ENCODE data around the gene FRMD4A. TPM values are rescaled to one million over a fixed set of nuclear protein-coding genes. Genes with fewer than 3 reads are reported as not detected.

The FRMD4A gene
- total RNA-seq, 1 donor from 2014 or later, result 20.2 TPM

DNA sequence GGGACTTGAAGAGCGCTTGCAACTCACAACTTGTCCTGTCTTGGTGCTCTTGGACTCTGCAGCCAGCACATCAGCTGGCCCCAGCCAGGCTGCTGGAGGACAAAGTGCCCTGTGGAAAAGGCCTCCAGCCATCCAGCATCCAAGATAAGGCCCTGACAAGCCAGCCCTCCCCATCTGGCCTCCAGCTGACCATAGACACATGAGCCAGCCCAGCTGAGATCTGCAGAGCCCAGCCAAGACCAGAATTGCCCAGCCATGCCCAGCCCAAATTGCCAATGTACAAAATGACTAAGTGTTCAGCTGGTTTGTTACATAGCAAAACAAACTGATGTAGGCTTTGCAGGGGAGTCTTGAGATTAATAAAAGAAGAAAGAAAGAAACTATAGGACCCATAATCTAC, 36.0 kb upstream of the FRMD4A start:
- Mint-ChIP-seq H3K9me3 (no peaks in the 10 kb centered on the region), H3K36me3 (no peaks in the 10 kb centered on the region), H3K4me1 (peaks cover 2% of the 10 kb centered on the region), H3K27me3 (ENCODE audit: insufficient read depth, low read depth) (peaks cover 4% of the 10 kb centered on the region), H3K27ac (no peak overlapping the region), H3K4me3 (no peak overlapping the region)
- Histone ChIP-seq H3F3A (ENCODE audit: low read depth) (no peaks in the 10 kb centered on the region), H4K20me1 (ENCODE audit: low read depth) (no peaks in the 10 kb centered on the region), H3K4me2 (no peak overlapping the region), H3K9me3 (ENCODE audit: low read depth) (no peaks in the 10 kb centered on the region), H3K4me1 (peaks cover 4% of the 10 kb centered on the region), H3K36me3 (no peaks in the 10 kb centered on the region), H3K9ac (no peak overlapping the region), H3K27me3 (no peaks in the 10 kb centered on the region), H3K79me2 (ENCODE audit: low read depth) (no peaks in the 10 kb centered on the region), H3K27ac (no peak overlapping the region), H3K4me3 (no peak overlapping the region), H2AFZ (replicated peaks) (no peak overlapping the region)
- TF ChIP-seq EZH2phosphoT487 (IDR thresholded peaks at IDR 0.05), result no peak
- TF ChIP-seq EZH2 (IDR thresholded peaks at IDR 0.05), result no peak
- DNase-seq (ENCODE audit: low spot score), result no peak

DNA sequence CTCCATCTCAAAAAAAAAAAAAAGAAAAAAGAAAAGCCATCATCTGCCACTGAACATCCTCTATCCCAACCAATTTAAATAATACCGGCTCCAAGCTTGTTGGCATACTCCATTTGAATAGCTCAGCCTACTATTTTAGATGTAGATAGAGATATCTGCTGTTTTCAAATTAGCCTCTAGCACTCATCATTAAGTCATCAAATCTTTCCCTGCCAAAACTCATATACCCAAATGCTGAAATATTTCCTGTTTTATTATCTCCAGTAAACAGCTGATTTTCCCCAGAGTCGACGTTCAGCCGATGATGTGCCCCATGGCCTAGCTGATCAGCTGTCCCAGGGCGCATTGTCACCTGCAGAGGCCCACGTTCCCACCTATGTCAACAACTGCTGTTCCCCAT, 34.5 kb upstream of the FRMD4A start:
- no peak overlapping the region for H3K4me3 Mint-ChIP-seq
- no peaks in the 10 kb centered on the region for H3K27me3 ChIP-seq
- H3K27ac ChIP-seq, result no peak overlapping the region
- no peak for DNase-seq (ENCODE audit: low spot score)
- peaks cover 4% of the 10 kb centered on the region for H3K4me1 ChIP-seq
- no peaks in the 10 kb centered on the region for H3K79me2 ChIP-seq (ENCODE audit: low read depth)
- no peak for TF ChIP-seq EZH2phosphoT487 (IDR thresholded peaks at IDR 0.05)
- TF ChIP-seq, protein P1, sequence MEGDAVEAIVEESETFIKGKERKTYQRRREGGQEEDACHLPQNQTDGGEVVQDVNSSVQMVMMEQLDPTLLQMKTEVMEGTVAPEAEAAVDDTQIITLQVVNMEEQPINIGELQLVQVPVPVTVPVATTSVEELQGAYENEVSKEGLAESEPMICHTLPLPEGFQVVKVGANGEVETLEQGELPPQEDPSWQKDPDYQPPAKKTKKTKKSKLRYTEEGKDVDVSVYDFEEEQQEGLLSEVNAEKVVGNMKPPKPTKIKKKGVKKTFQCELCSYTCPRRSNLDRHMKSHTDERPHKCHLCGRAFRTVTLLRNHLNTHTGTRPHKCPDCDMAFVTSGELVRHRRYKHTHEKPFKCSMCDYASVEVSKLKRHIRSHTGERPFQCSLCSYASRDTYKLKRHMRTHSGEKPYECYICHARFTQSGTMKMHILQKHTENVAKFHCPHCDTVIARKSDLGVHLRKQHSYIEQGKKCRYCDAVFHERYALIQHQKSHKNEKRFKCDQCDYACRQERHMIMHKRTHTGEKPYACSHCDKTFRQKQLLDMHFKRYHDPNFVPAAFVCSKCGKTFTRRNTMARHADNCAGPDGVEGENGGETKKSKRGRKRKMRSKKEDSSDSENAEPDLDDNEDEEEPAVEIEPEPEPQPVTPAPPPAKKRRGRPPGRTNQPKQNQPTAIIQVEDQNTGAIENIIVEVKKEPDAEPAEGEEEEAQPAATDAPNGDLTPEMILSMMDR (IDR thresholded peaks at IDR 0.05), result no peak
- no peak for TF ChIP-seq EZH2 (IDR thresholded peaks at IDR 0.05)
- peaks cover 10% of the 10 kb centered on the region for H3K27me3 Mint-ChIP-seq (ENCODE audit: insufficient read depth, low read depth)
- peaks cover 2% of the 10 kb centered on the region for H3K4me1 Mint-ChIP-seq
- no peak overlapping the region for H2AFZ ChIP-seq (replicated peaks)
- no peaks in the 10 kb centered on the region for H4K20me1 ChIP-seq (ENCODE audit: low read depth)
- H3K36me3 Mint-ChIP-seq, result no peaks in the 10 kb centered on the region
- no peaks in the 10 kb centered on the region for H3K9me3 ChIP-seq (ENCODE audit: low read depth)
- no peaks in the 10 kb centered on the region for H3K9me3 Mint-ChIP-seq
- H3K27ac Mint-ChIP-seq, result no peak overlapping the region
- H3F3A ChIP-seq (ENCODE audit: low read depth), result no peaks in the 10 kb centered on the region
- H3K9ac ChIP-seq, result no peak overlapping the region
- no peaks in the 10 kb centered on the region for H3K36me3 ChIP-seq
- no peak overlapping the region for H3K4me3 ChIP-seq
- H3K4me2 ChIP-seq, result no peak overlapping the region

DNA sequence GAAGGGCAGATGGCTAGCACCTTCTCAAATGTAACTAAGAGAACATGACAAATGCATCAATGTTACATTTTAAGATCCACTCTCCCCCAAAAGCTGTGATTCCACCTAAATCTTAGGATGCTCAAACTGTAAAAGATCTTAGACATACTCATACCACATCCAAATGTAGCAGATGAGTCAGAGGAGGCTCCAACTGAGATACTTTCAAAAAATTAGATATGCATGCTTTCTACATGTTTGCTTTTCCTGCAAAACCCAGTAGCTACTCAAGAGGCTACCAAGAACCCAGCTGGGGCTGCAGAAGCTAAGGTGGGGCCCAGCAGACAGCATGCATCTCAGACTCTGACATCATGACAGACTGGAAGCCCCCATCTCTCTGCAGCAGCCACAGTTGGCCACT, 31.4 kb upstream of the FRMD4A start:
- Histone ChIP-seq H3K4me2 (no peak overlapping the region), H4K20me1 (ENCODE audit: low read depth) (no peaks in the 10 kb centered on the region), H3K9ac (no peak overlapping the region), H2AFZ (replicated peaks) (no peak overlapping the region), H3K79me2 (ENCODE audit: low read depth) (no peaks in the 10 kb centered on the region), H3K9me3 (ENCODE audit: low read depth) (no peaks in the 10 kb centered on the region), H3K4me3 (no peak overlapping the region), H3K27me3 (no peaks in the 10 kb centered on the region), H3K27ac (no peak overlapping the region), H3K4me1 (no peaks in the 10 kb centered on the region), H3K36me3 (no peaks in the 10 kb centered on the region), H3F3A (ENCODE audit: low read depth) (no peaks in the 10 kb centered on the region)
- no peak overlapping the region for H3K4me3 Mint-ChIP-seq
- H3K27me3 Mint-ChIP-seq (ENCODE audit: insufficient read depth, low read depth), result peaks cover 7% of the 10 kb centered on the region
- peaks cover 4% of the 10 kb centered on the region for H3K4me1 Mint-ChIP-seq
- no peaks in the 10 kb centered on the region for H3K36me3 Mint-ChIP-seq
- H3K27ac Mint-ChIP-seq, result no peak overlapping the region
- H3K9me3 Mint-ChIP-seq, result no peaks in the 10 kb centered on the region
- no peak for DNase-seq (ENCODE audit: low spot score)
- TF ChIP-seq, protein P1 (IDR thresholded peaks at IDR 0.05), result no peak
- TF ChIP-seq EZH2phosphoT487 (IDR thresholded peaks at IDR 0.05), result no peak
- no peak for TF ChIP-seq EZH2 (IDR thresholded peaks at IDR 0.05)

DNA sequence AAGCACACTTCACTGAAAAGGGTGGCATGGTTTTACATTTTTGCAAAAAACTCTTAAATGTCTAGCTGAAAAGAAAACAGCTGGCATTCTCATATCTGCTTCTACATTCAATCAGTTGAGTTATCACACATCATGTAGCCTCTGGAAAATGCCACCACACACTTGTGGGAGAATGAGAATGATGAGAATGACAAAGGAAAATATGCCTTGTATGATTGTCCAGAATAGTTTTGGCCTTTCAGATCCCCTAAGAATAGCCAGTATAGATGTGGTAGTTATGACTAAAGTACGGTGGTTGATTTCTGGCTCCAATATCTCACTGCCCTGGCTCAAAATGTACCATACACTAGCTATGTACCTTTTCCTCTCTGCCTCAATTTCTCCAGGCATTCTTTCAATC, 30.2 kb upstream of the FRMD4A start:
- H3K9ac ChIP-seq, result no peak overlapping the region
- H3K9me3 Mint-ChIP-seq, result no peaks in the 10 kb centered on the region
- H3K4me3 ChIP-seq, result no peak overlapping the region
- no peaks in the 10 kb centered on the region for H3F3A ChIP-seq (ENCODE audit: low read depth)
- no peaks in the 10 kb centered on the region for H3K36me3 Mint-ChIP-seq
- no peaks in the 10 kb centered on the region for H3K9me3 ChIP-seq (ENCODE audit: low read depth)
- no peaks in the 10 kb centered on the region for H3K79me2 ChIP-seq (ENCODE audit: low read depth)
- no peaks in the 10 kb centered on the region for H3K27me3 ChIP-seq
- no peak for DNase-seq (ENCODE audit: low spot score)
- H3K4me2 ChIP-seq, result no peak overlapping the region
- H3K36me3 ChIP-seq, result no peaks in the 10 kb centered on the region
- no peak overlapping the region for H3K27ac ChIP-seq
- H4K20me1 ChIP-seq (ENCODE audit: low read depth), result no peaks in the 10 kb centered on the region
- H3K27me3 Mint-ChIP-seq (ENCODE audit: insufficient read depth, low read depth), result peaks cover 7% of the 10 kb centered on the region
- H3K27ac Mint-ChIP-seq, result no peak overlapping the region
- H3K4me1 ChIP-seq, result no peaks in the 10 kb centered on the region
- H3K4me3 Mint-ChIP-seq, result no peak overlapping the region
- no peak overlapping the region for H2AFZ ChIP-seq (replicated peaks)
- H3K4me1 Mint-ChIP-seq, result peaks cover 9% of the 10 kb centered on the region
- TF ChIP-seq EZH2phosphoT487 (IDR thresholded peaks at IDR 0.05), result no peak
- TF ChIP-seq, protein P1 (IDR thresholded peaks at IDR 0.05), result no peak
- no peak for TF ChIP-seq EZH2 (IDR thresholded peaks at IDR 0.05)

All from neural progenitor cell (in vitro differentiated cells).